Loucy (cell line): ENCODE measurements around the gene KRT4.

Experiments used
- CTCF ChIP-seq: fragments of 200-600 bp; sonication (generic); conservative IDR thresholded peaks from 2 replicates; pipeline ENCODE4 v1.5.1; 2014; ENCODE audit warnings: mild to moderate bottlenecking, antibody characterized with exemption, low read length
- EZH2phosphoT487 ChIP-seq: fragments of 200-600 bp; IDR thresholded peaks from 2 replicates; pipeline ENCODE4 v1.6.1; 2018; ENCODE audit warnings: antibody characterized with exemption, mild to moderate bottlenecking, moderate library complexity, borderline replicate concordance

GRCh38 chr12:52805000-52805399 lies 8.9 kb downstream of the KRT4 start:
- TF ChIP-seq CTCF (no peak), EZH2phosphoT487 (no peak)
